Epithelial cell of proximal tubule (primary cell): Measurements from ENCODE around the gene EPS8L2. TPM values are rescaled to one million over a fixed set of nuclear protein-coding genes. Genes with fewer than 3 reads are reported as not detected.

Source experiments
- DNase-seq: peaks from one replicate; pipeline ENCODE4 v3.0.0-alpha.2; 2011; ENCODE audit warnings: low read depth
- H3K4me3 ChIP-seq: 2 replicates; pipeline ENCODE4 v1.5.1; 2011; ENCODE audit warnings: low read depth, mild to moderate bottlenecking, low read length
- total RNA-seq: library from RNA; depleted of rRNA; stranded (reverse); fragments of >200 nt; gene quantifications from 2 replicates; pipeline ENCODE4 v1.2.3, GENCODE V29; 2015
- TF ChIP-seq, protein P1 (sequence below): conservative IDR thresholded peaks from 2 replicates; pipeline ENCODE4 v1.5.1; 2012; ENCODE audit warnings: low read depth, mild to moderate bottlenecking, low read length

Gene EPS8L2
- total RNA-seq, 1 donor from 2014 or later: 151 TPM

DNA sequence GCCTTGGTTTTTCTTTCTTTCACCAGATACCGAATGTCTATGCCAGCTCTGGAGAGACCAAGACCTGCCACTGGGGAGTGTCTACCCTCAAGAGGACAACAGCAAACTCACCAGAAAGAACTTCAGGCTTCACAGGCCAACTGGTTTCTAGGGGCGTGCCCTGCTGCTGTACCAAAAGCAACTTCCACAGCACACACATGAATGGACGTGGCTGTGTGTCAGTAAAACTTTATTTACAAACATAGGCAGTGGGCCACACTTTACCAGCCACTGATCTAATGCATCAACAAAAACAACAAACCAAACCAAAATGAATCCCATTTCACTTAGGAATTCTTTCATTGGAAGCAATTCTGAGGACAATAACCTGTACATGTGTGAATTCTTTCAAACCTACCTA, 27.7 kb upstream of the EPS8L2 start:
- no peak for DNase-seq
- TF ChIP-seq, protein P1, sequence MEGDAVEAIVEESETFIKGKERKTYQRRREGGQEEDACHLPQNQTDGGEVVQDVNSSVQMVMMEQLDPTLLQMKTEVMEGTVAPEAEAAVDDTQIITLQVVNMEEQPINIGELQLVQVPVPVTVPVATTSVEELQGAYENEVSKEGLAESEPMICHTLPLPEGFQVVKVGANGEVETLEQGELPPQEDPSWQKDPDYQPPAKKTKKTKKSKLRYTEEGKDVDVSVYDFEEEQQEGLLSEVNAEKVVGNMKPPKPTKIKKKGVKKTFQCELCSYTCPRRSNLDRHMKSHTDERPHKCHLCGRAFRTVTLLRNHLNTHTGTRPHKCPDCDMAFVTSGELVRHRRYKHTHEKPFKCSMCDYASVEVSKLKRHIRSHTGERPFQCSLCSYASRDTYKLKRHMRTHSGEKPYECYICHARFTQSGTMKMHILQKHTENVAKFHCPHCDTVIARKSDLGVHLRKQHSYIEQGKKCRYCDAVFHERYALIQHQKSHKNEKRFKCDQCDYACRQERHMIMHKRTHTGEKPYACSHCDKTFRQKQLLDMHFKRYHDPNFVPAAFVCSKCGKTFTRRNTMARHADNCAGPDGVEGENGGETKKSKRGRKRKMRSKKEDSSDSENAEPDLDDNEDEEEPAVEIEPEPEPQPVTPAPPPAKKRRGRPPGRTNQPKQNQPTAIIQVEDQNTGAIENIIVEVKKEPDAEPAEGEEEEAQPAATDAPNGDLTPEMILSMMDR: no peak
- H3K4me3 ChIP-seq: no peak overlapping the region

DNA sequence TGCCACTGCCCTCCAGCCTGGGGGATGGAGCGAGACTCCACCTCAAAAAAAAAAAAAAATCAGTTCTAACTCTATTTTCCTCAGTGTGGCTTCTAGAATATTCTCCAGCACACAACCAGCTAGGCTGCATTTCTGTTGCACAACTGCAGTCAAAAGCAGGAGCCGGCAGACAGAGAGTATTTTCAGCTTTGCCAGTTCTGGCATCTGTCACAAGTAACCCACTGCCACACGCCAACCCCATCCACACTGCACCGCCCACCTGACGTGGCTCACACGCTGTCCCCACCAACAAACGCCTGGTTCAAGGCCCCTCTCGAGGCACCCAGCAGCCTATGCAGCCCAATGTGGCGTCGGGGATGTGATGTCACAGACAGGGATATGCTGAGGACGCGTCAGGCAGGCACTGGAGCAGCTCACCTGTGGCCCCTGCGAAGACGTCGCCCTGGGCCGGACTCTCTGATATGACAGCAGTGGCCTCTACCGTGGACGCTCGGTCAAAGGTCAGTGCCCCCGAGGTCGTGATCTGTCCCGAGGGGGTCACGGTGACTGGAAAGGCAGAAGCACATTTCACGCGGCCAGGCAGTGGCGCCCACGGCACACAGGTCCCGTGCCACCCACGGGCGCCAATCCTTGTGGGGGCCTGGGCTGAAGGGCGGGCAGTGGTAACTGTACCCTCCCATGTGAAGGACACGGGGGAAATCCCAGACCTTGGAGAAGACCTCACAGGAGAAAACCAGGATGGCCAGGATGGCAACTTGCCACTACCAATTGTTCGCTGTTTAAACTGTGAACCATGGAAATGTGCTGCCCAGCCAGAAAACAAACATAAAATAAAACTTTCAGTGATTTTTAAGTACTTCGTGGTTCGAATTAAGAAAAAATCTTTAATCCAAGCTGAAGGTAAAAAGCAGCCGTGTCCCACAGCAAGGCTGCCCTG, 26.5 kb upstream of the EPS8L2 start:
- TF ChIP-seq, protein P1: no peak
- no peak overlapping the region for H3K4me3 ChIP-seq
- no peak for DNase-seq

DNA sequence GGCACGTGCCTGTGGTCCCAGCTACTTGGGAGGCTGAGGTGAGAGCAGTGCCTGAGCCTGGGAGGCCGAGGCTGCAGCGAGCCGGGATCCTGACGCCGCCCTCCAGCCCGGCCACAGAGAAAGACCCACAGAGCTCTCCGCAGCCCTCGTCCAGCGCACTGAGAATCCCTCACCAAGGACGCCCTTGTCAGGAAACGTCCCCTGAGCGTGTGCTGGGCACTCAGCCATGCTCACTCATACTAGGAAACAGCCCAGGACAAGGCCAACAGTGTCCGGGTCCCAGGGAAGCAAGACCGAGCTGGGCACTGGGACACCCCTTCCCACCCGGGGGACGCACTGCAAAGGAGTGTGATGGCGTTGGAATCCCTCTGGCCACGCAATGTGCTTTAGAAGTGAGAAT, 25.6 kb upstream of the EPS8L2 start:
- TF ChIP-seq, protein P1: no peak
- DNase-seq: no peak
- H3K4me3 ChIP-seq: no peak overlapping the region

DNA sequence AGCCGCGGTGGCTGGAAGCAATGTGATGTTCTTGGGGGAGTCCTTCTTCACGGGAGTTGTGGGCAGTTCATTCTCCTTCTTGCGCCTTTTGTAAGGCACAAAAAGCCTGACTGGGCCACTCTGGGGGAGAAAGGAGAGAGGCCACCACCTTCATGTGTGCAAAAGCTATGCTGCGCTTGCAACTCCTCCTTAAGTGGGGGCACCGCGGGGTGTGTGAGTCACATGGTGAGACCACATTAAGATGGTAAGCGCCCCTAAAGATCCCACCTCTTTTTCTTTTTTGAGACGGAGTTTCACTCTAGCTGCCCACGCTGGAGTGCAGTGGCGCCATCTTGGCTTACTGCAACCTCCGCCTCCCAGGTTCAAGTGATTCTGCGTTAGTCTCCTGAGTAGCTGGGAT, 25.1 kb upstream of the EPS8L2 start:
- DNase-seq: no peak
- TF ChIP-seq, protein P1: no peak
- no peak overlapping the region for H3K4me3 ChIP-seq

DNA sequence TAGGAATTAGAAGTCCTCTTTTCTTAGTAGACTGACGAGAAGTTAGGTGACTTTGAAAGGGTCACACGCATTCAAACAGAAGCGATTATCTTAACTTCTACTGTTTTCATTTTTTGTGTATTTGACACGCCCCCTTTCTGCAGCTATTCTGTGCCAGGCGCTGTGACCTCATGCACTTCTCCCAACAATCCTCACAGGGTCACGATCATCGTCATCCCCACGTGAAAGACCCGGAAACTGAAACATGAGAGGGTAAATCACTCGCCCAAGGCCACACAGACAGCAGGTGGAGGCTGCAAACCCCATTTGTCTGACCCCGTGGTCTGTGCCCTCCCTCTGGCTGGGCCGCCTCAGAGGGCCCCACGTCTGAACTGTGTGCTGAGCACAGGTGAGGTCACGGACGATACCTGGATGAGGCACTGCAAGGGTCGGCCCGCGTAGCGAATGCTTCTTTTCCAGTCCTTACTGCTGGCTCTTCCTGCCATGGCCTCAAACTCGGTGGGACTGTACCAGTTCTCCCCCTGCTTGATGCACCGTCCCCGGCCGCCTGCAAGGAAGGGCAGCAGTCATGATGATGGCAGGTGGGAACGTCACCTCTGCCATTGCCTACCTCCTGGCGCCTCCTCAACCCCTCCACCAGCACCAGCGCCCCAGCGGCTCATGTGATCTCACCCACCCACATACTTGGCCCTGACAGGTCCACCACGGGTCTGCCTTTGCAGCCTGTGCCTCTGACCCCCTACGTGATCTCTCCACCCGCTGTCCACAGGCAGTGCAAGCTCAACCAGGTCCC, 19.4 kb upstream of the EPS8L2 start:
- no peak for DNase-seq

DNA sequence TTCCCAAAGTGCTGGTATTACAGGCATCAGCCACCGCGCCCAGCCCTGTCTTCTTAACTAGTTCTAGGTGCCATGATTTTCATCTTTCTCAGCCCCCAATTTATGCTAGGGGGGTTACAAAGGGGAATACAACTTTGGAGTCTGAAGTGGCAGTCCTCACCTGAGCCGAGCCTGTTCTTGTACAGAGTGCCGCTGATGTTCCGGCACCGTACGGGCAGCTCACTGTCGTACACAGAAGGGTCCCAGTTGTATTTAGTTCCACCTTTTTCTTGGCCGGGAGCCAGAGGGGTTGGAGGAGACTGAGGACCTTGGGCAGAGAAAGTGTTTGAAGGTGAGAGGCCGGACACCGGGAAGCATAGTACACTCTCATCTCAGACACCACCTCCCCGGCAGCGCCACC, 18.3 kb upstream of the EPS8L2 start:
- H3K4me3 ChIP-seq: no peak overlapping the region
- TF ChIP-seq, protein P1: no peak
- DNase-seq: no peak

More for the DNA sequence above, 19.4 kb upstream of the EPS8L2 start:
- H3K4me3 ChIP-seq: no peak overlapping the region
- TF ChIP-seq, protein P1: no peak
